Stimulated activated CD4-positive, alpha-beta T cell treated with anti-CD3 and anti-CD28 coated beads, TNF-alpha, amount 100 ng/mL, for 24 hours (primary cell): ENCODE measurements around the gene LCA5L.
"Not testable (repeated sequence)": the region's sequence is repeated elsewhere in the genome, so short reads cannot be mapped to it uniquely, and the experiment has no call there.

ENCODE experiments used
- DNase-seq, 3 experiments: peaks; one replicate each; pipeline ENCODE4 v3.0.0-alpha.2; 2020; ENCODE audit warnings: low read depth in 3 of 3

Gene LCA5L

DNA sequence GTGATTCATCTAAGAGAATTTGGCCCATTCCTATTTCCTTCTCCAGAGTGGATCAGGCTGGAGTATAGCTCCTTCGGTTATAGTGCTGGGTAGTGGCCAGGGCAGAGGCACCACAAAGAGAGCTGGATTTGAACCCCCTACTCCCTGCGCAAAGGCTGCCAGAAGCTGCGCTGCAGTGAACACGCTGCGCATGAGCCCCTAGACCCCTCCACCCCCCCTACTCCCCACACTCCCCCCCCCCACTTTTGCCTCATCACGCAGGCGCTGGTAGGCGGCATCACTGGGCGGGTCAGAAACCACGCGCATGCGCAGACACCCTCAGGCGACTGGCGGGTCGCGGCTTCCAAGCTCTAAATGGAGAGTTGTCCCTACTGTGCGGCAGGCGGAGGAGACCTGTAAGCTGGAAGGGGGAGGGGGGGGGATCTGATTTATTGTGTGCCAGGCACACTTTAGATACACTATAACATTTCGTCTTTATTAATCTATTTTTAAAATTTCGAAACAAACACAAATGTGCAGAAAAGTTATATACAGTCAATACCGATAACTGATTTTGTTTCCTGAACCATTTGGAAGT, 58.0 kb downstream of the LCA5L start:
- DNase-seq = peak; percentile 84 to 91 (median 89)

DNA sequence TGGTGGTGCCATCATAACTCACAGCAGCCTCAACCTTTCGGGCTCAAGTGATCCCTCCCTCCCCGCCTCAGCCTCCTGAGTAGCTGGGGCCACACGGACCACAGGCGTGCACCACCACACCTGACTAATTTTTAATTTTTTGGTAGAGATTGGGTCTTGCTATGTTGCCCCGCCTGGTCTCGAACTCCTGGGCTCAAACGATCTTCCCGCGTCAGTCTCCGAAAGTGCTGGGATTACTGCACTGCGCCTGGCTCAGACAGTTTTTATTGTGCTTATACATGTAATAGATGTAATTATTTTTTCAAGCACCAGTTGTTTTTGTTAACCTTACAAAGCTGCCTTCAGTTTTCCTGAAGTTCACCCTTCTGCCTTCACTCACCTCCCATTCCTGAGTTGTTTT, 58.7 kb downstream of the LCA5L start:
- no peak for DNase-seq

DNA sequence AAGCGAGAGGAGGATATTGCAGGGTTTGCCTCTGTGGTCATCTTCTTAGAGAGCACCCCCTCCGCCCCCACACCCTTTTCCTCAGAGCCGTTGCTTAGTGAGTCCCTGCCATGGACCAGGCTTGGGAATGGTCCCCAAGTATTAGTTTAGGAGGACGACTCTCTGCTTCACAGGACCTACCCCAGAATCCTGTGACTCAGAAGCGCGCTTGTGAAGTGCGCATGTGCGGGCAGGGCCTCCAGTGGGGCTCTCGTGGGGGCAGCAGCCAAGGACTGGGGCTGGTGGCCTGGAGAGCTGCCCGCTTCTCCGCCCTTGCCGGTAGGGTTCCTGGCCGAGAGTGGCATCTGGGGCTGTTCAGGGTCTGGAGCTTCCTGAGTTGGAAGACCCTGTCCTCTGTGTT, 59.4 kb downstream of the LCA5L start:
- DNase-seq = no peak

DNA sequence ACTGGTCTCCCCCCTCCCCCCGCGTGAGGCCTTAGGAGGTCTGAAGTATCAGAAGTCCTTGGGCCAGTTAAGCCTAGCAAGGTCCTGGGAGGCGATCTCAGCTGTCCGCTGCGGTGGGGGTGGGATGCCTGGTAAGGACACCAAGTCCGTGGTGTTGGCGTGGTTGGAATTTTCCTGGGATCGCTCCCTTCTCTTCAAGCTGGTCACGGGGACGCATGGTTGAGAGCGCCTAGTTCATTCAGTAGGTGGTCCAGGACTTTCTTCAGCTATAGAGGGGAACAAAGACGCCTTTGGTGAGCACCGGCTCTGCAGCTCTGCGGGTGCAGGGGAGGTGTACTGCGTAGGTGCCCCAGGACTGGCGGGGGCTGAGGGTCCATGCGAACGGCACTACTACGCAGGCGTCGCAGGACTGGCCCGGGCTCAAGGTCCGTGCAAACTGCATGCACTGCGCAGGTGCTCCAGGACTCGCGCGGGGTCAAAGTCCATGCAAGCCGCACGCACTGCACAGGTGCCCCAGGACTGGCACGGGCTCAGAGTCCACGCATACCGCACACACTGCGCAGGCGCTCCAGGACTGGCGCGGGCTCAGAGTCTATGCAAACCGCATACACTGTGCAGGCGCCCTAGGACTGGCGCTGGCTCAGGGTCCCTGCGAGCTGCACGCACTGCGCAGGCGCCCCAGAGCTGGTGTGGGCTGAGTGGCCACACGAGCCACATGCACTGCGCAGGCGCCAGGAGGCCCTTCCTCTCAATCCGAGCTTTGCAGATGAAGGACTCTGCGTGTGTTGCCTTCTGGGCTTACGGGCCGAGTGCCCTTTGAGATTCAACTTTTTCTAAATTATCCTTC, 60.1 kb downstream of the LCA5L start:
- DNase-seq = peak; percentile 21 to 70 (median 48)

DNA sequence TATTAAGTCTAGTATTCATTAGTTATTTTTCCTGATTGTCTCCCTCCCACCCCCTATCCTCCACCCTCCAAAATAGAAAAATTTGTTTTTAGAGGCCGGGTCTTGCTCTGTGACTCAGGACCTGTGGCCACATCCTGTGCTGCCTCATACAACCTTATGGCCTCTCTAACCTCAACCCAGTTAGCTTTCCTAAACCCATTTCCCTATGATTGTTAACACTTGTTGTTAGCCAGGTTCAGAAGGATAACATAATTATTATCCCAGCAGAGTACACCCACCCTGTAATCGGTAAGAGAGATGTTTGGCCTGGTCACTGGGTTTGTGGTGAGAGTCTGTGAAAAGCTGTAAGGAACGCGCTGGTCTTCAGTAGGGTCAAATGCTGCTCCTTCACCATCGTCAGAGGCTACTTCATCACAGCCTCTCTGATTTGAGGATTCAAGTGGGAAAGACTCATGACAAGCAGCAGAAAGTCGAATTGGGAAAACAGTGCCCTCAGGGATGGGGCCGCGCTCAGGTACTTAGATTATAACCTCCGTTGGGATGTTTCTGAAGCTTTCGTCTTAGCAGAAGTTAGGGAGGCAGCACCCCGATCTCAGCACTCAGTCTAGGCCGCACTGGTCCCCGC, 60.8 kb downstream of the LCA5L start:
- no peak for DNase-seq

DNA sequence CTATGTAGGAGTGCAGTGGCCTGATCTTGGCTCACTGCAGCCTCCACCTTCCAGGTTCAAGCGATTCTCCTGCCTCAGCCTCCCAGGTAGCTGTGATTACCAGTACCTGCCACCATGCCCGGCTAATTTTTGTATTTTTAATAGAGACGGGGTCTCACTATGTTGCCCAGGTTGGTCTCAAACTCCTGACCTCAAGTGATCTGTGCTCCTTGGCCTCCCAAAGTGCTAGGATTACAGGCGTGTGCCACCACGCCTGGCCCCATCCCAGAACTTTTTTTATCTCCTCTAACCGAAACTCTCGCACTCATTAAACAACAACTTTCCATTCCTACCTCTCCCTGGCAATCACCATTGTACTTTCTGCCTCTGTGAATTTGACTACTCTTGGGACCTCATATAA, 63.5 kb downstream of the LCA5L start:
- DNase-seq = not testable (repeated sequence)

DNA sequence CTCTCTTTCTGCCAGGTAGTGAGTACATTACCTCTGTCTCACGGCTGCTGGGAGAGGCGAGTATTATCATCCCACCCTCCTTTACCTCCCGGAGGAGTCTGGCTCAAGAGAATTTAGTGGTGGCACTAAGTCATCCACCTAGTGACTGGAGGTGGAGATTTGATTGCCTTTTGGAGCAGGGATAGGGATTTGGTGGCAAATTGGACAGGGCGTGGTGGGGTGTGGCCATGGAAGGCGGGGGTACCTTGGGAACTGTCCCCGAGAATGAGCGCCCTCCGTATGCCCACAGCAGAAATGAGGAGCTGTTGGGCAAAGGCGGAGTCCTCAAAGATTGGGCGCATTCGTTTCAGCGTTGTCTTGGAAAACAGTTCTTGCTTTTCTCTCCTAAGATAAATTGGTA, 64.6 kb downstream of the LCA5L start:
- DNase-seq = no peak

DNA sequence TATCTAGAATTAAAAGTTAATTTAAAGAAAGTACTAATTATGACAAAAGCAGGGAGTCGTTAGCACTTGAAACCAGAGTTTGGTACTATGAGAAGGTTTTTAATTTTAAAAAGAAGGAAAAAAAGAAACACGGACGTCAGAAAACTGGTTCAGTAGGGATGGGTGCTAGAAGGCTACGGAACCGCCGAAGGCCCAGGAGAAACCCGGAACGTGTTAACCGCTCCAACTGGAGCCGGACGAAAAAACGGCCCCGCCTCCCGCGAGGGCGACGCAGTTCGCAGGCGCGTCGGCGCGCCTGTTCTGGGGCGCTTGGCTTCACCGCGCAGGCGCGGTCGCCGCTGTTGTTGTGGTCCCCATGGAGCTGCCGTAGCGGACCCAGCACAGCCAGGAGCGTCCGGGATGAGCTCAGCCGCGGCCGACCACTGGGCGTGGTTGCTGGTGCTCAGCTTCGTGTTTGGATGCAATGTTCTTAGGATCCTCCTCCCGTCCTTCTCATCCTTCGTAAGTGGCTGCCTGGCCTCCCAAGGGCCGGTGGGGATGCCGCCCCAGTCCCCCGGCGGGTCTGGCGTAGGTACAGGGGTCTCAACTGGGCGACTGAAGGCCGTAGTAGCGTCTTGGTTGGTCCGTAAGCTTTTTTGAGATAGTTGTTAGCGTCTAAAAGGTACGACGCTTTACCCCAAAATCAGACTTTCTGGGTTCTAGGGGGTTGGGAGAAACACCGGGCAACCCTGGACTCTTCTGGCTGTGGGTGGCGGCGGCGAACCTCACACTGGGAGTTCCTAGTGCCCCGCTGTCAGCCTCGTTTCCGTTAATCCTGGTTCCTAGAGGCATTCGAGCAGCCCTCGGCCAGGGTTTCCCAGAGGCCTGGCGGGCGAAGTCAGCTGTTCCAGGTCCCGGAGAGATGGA, 65.3 kb downstream of the LCA5L start:
- DNase-seq = peak; percentile 74 to 93 (median 80)

DNA sequence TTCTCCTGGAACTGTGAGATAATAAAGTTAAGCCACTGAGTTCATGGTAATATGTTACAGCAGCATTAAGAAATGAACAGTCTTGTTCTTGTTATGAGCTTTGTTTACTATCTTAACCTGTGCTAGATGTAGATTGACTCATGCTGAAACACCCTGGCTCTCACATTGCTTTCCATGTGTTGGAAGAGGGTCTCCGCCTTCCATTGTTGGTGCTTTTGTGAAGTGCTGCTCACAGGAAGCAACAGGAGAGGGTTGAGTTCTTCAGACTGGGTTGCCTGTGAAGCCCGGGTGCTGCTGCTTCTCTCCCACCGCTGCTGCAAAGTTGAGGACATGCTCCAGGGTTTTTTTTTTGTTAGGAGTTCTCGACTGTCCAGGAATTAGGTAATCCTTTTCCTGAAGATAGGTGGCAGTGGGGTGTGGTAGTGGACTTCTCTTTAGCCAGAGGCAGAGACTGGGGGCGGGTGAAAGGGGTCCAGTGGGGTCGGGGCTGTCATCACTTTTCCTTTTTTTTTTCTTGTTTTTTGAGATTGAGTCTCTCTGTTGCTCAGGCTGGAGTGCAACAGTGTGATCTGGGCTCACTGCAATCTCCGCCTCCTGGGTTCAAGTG, 68.0 kb downstream of the LCA5L start:
- no peak for DNase-seq

DNA sequence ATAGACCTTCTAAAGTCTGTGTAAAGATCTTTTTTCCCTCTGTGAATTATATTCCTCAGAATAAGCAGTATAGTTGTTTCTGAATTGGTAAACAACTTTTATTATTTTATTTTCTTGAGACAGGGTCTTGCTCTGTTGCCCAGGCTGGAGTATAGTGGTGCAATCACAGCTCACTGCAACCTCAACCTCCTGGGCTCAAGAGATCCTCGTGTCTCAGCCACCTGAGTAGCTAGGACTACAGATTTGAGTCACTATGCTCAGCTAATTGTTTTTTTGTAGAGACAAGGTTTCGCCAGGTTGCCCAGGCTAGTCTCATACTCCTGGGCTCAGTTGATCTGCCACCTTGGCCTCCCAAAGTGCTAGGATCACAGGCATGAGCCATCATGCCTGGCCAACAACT, 70.1 kb downstream of the LCA5L start:
- no peak for DNase-seq

DNA sequence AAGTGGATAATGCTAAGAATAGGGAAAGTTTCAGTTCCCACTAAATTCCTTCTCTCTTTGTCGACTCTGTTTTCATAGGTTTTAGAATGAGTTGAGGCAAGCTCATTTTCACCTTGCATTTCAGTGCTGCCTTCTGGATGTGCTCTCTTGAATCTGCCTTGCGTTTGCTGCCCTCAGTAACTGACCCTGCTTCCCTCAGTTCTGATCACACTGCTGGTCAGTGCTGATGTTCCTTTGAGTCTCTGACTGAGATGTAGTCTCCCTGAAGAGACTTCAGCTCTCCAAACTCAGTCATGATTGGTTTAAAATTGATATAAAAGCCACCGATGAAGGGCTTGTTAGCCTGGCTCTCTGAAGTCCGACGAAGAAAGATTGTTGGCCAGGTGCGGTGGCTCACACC, 71.5 kb downstream of the LCA5L start:
- no peak for DNase-seq

DNA sequence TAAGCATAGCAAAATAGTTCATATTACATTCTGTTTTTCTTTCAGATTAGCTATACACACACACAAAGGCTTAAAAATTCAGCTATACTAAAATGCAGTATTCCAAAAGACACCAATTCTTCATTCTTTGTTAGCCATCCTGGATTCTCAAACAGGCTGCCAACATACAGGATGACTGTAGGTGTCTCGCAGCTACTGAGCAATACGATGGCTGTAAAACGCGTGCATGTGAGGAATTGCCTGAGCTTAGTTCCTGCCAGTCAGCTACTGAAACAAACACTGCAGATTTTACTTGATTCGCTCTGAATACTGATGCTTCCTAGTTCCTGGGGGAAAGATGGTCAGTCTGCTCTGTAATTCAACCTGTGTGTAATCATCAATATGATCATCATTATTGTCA, 71.9 kb downstream of the LCA5L start:
- DNase-seq = no peak

DNA sequence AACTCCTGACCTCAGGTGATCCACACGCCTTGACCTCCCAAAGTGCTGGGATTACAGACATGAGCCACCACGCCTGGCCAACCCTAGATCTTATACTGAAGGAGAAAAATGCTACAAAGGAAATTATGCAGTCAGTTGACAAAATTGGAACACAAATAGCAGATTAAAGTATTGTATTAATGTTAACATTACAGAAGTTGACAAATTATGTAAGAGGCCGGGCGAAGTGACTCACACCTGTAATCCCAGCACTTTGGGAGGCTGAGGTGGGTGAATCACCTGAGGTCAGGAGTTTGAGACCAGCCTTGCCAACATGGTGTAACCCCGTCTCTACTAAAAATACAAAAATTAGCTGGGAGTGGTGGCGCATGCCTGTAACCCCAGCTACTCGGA, 75.7 kb downstream of the LCA5L start:
- not testable (repeated sequence) for DNase-seq

DNA sequence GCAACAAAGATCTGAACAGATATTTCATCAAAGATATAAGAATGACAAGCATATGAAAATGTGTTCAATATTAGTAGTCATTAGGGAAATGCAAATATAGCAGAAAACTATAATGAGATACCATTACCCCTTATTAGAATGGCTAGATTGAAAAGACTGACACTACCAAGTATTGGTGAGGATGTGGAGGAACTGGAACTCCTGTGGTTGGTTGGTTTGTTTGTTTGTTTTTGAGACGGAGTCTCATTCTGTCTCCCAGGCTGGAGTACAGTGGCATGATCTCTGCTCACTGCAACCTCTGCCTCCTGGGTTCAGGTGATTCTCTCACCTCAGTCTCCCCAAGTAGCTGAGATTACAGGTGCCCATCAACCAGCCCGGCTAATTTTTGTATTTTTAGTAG, 77.8 kb downstream of the LCA5L start:
- DNase-seq = no peak

DNA sequence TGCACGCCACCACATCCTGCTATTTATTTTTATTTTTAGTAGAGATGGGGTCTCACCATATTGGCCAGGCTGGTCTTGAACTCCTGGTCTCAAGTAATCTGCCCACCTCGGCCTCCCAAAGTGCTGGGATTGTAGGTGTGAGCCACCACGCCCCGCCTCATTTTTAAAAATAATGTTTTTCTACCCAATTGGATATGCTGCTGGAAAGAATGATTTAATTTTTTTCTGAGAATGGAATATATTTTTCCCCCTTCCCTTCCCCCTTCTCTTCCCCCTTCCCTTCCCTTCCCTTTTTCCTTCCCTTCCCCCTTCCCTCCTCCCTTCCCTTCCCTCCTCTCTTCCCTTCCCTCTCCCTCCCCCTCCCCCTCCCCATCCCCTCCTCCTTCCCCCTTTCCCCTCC, 79.0 kb downstream of the LCA5L start:
- DNase-seq = no peak

DNA sequence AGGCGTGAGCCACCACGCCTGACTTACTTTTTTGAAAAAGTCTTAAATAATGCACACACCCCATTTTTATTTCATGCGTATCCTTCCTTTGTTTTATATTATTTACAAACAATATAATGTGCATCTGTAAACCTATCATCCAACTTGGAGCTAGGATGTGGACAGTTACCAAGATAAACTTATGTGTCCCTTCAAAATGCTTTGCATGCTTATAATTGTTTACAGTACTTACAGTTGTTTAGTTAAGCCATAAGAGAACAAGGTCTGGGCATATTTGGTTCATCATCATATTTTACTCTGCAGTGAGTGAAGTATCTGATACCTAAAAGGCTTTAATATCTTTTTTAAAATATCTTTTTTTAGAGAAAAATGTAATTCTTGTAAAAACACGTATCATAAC, 80.6 kb downstream of the LCA5L start:
- no peak for DNase-seq

DNA sequence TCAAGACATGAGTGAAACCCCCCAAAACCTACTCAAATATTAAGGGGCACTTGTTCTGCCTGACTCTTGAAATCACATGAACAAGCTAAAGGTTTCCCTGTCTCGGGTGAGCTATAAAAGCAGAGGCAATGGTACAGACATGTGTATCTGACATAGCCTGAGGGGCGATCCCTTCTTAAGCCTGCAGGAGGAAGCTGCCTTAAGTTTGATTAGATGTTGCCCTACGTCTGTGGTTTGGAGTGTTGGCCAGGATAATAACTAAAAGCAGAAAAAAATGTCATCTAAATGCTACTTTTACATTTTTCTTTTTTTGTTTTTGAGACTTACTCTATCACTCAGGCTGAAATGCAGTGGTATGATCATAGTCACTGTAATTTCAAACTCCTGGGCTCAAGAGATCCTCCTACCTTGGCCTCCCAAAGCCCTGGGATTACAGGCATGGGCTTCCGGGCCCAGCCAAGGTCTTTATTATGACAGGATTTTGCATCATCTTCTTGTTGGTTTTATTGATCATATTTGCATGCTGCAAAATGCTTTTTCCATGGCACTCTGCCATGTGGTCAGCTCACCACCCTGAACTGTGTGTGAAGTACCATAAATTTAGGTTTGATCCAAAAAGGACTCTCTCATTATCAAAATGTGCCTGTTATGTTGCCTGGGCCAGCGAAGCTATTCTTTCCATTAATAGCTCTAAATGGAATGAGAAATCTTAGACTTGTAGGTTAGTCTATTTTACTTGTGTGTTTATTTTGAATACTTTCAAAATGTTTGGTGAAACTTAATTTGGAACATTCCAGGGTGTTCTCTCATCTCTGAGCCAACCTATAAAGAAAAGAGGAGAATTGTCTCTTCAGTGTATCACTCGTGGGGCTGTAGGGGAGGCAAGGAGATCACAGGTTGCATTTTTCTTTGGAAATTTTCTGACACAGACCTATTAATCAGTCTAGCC, 81.7 kb downstream of the LCA5L start:
- DNase-seq = no peak

DNA sequence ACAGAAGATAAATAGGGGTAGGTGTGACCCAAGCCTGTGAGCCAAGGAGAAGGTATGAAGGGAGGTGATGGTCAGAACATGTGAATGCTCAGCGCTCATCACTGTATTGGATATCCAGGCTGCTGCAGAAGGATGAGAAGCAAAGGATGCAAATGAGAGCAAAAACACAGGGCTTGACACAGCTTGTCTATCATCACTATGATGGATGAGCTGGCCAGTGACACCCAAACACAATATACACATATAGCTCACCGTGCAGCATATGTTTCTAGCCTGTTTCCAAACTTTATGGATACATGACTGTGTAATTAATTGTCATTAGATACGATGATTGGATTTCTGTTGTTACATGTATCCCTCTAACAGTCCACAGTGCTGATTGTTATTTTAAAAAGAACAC, 82.8 kb downstream of the LCA5L start:
- DNase-seq = no peak

DNA sequence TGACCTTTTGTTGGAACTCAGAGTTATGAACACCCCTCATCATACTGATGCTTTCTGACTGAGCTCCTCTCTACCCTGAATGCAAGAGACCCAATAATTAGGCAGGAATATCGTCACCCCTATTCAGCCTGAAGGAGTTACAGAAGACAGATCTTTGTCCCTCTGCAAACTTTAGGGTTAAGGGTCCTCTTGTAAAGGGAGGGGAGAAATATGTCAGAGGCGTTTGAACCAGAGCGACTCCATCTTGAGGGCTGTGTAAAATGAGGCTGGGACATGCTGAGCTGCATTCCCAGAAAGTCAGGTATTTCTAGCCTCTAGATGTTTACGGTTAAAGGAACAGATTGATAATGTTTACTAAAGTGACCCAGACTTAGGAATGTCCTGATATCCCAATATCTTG, 86.2 kb downstream of the LCA5L start:
- DNase-seq = no peak
